Measurements from ENCODE around the gene TBC1D32.

TBC1D32 gene

GRCh38 chr6:121161886-121162285 is 172.4 kb downstream of the TBC1D32 start:
- no peak overlapping the region for H3K27ac ChIP-seq (replicated peaks)
- no peaks in the 10 kb centered on the region for H3K27me3 ChIP-seq (ENCODE audit: insufficient read depth, poor library complexity, severe bottlenecking)
- no peak for TF ChIP-seq SPI1 (IDR thresholded peaks at IDR 0.05; ENCODE audit: borderline replicate concordance, low read depth)
- no peak for TF ChIP-seq GABPA (IDR thresholded peaks at IDR 0.05; ENCODE audit: low read depth)
- no peak for TF ChIP-seq POLR2AphosphoS5 (IDR thresholded peaks at IDR 0.05; ENCODE audit: low read depth)

GRCh38 chr6:121160276-121160675 is 174.0 kb downstream of the TBC1D32 start:
- H3K4me3 ChIP-seq (replicated peaks; ENCODE audit: insufficient read depth, low read length) = no peak overlapping the region
- TF ChIP-seq POLR2AphosphoS5 (IDR thresholded peaks at IDR 0.05; ENCODE audit: low read depth) = no peak
- no peak for TF ChIP-seq REST (IDR thresholded peaks at IDR 0.05; ENCODE audit: insufficient replicate concordance, low read depth)
- TF ChIP-seq SPI1 (IDR thresholded peaks at IDR 0.05; ENCODE audit: borderline replicate concordance, low read depth) = no peak
- no peak for TF ChIP-seq GABPA (IDR thresholded peaks at IDR 0.05; ENCODE audit: low read depth)
- TF ChIP-seq CTCF (IDR thresholded peaks at IDR 0.05; ENCODE audit: insufficient read depth, low read length) = no peak
- H3K27me3 ChIP-seq (ENCODE audit: insufficient read depth, poor library complexity, severe bottlenecking) = no peaks in the 10 kb centered on the region
- DNase-seq (ENCODE audit: low read depth in 1 of 2, low spot score in 1 of 2) = no peak
- no peak overlapping the region for H3K27ac ChIP-seq (replicated peaks)

More at GRCh38 chr6:121161886-121162285, 172.4 kb downstream of the TBC1D32 start:
- H3K4me3 ChIP-seq (replicated peaks; ENCODE audit: insufficient read depth, low read length) = no peak overlapping the region
- no peak for DNase-seq (ENCODE audit: low read depth in 1 of 2, low spot score in 1 of 2)

GRCh38 chr6:121158891-121159290 is 175.4 kb downstream of the TBC1D32 start:
- H3K4me3 ChIP-seq (replicated peaks; ENCODE audit: insufficient read depth, low read length) = no peak overlapping the region
- TF ChIP-seq CTCF (IDR thresholded peaks at IDR 0.05; ENCODE audit: insufficient read depth, low read length) (no peak), GABPA (IDR thresholded peaks at IDR 0.05; ENCODE audit: low read depth) (no peak), SPI1 (IDR thresholded peaks at IDR 0.05; ENCODE audit: borderline replicate concordance, low read depth) (no peak), POLR2AphosphoS5 (IDR thresholded peaks at IDR 0.05; ENCODE audit: low read depth) (no peak), REST (IDR thresholded peaks at IDR 0.05; ENCODE audit: insufficient replicate concordance, low read depth) (no peak)
- DNase-seq (ENCODE audit: low read depth in 1 of 2, low spot score in 1 of 2) = no peak
- H3K27ac ChIP-seq (replicated peaks) = no peak overlapping the region
- H3K27me3 ChIP-seq (ENCODE audit: insufficient read depth, poor library complexity, severe bottlenecking) = no peaks in the 10 kb centered on the region

GRCh38 chr6:121158438-121158837 is 175.8 kb downstream of the TBC1D32 start:
- Histone ChIP-seq H3K4me3 (replicated peaks; ENCODE audit: insufficient read depth, low read length) (no peak overlapping the region), H3K27ac (replicated peaks) (no peak overlapping the region), H3K27me3 (ENCODE audit: insufficient read depth, poor library complexity, severe bottlenecking) (no peaks in the 10 kb centered on the region)
- DNase-seq (ENCODE audit: low read depth in 1 of 2, low spot score in 1 of 2) = no peak
- TF ChIP-seq REST (IDR thresholded peaks at IDR 0.05; ENCODE audit: insufficient replicate concordance, low read depth) = no peak
- no peak for TF ChIP-seq GABPA (IDR thresholded peaks at IDR 0.05; ENCODE audit: low read depth)
- TF ChIP-seq POLR2AphosphoS5 (IDR thresholded peaks at IDR 0.05; ENCODE audit: low read depth) = no peak
- TF ChIP-seq CTCF (IDR thresholded peaks at IDR 0.05; ENCODE audit: insufficient read depth, low read length) = no peak
- no peak for TF ChIP-seq SPI1 (IDR thresholded peaks at IDR 0.05; ENCODE audit: borderline replicate concordance, low read depth)
